IMR-90 (cell line): ENCODE results near the gene EPM2AIP1. TPM values are rescaled to one million over a fixed set of nuclear protein-coding genes. Genes with fewer than 3 reads are reported as not detected.

Source experiments
- ATAC-seq: fragments of 200-7000 bp; cut with Tn5 transposase; 2 replicates; pipeline ENCODE4 v1.9.1; 2020; ENCODE audit warnings: low read depth, mild to moderate bottlenecking, moderate library complexity
- BruUV-seq: library from RNA; stranded (reverse); fragments of 400-500 nt; replicated peaks from 2 replicates; lab custom pipeline; 2021; lab: Mats Ljungman, UMichigan
- CTCF ChIA-PET: fragments of 300-600 bp; formaldehyde crosslinking; extraction: SDS; loops from one replicate; lab custom pipeline; 2021; ENCODE audit warnings: antibody characterized with exemption; lab: Yijun Ruan, JAX
- POLR2A ChIA-PET: fragments of 300-600 bp; sonication (Branson Sonifier 250); formaldehyde crosslinking; loops from one replicate; lab custom pipeline; 2022; ENCODE audit warnings: antibody characterized with exemption; ENCODE audit not compliant: unreplicated experiment; lab: Charles Lee
- DNase-seq: peaks from one replicate; pipeline ENCODE4 v3.0.0; 2013
- H2AFZ ChIP-seq: replicated peaks from 2 replicates; pipeline ENCODE3; 2013; ENCODE audit warnings: low read length, mild to moderate bottlenecking; ENCODE audit not compliant: poor library complexity
- H2AK5ac ChIP-seq: 2 replicates; pipeline ENCODE4 v1.6.1; 2013; ENCODE audit warnings: low read depth, low read length, inconsistent platforms
- H2AK9ac ChIP-seq: replicated peaks from 2 replicates; pipeline ENCODE3; 2013; ENCODE audit warnings: mild to moderate bottlenecking, low read depth, low read length, moderate library complexity; ENCODE audit not compliant: poor library complexity
- H2BK120ac ChIP-seq: 2 replicates; pipeline ENCODE4 v1.6.1; 2013; ENCODE audit warnings: low read depth, low read length, inconsistent platforms
- H2BK15ac ChIP-seq: 3 replicates; pipeline ENCODE4 v1.6.1; 2013; ENCODE audit warnings: low read depth, low read length, inconsistent platforms
- H2BK20ac ChIP-seq: 2 replicates; pipeline ENCODE4 v1.6.1; 2013; ENCODE audit warnings: low read depth, mild to moderate bottlenecking, inconsistent platforms, low read length, moderate library complexity
- H2BK5ac ChIP-seq: 2 replicates; pipeline ENCODE4 v1.6.1; 2013; ENCODE audit warnings: mild to moderate bottlenecking, low read depth, low read length, inconsistent platforms; ENCODE audit not compliant: poor library complexity, severe bottlenecking
- H3K14ac ChIP-seq: replicated peaks from 2 replicates; pipeline ENCODE4 v1.6.1; 2013; ENCODE audit warnings: low read depth, low read length, inconsistent platforms
- H3K18ac ChIP-seq: 2 replicates; pipeline ENCODE4 v1.6.1; 2013; ENCODE audit warnings: low read depth, low read length, control low read depth
- H3K23ac ChIP-seq: 2 replicates; pipeline ENCODE4 v1.6.1; 2013; ENCODE audit warnings: low read depth, low read length, inconsistent platforms
- H3K27ac ChIP-seq: 2 replicates; pipeline ENCODE4 v1.5.1; 2013; ENCODE audit warnings: mild to moderate bottlenecking, control low read depth, low read length; ENCODE audit not compliant: insufficient read depth
- H3K27me3 ChIP-seq: 2 replicates; pipeline ENCODE4 v1.6.1; 2013; ENCODE audit warnings: low read length; ENCODE audit not compliant: control insufficient read depth, insufficient read depth
- H3K36me3 ChIP-seq: 2 replicates; pipeline ENCODE4 v1.6.1; 2013; ENCODE audit warnings: low read length, mixed read lengths; ENCODE audit not compliant: control insufficient read depth, insufficient read depth
- H3K4ac ChIP-seq: 2 replicates; pipeline ENCODE4 v1.6.1; 2013; ENCODE audit warnings: low read depth, low read length, inconsistent platforms
- H3K4me1 ChIP-seq: 2 replicates; pipeline ENCODE4 v1.6.1; 2013; ENCODE audit warnings: low read length, mixed read lengths; ENCODE audit not compliant: control insufficient read depth, insufficient read depth
- H3K4me2 ChIP-seq: 2 replicates; pipeline ENCODE4 v1.6.1; 2013; ENCODE audit warnings: low read depth, mild to moderate bottlenecking, control low read depth, low read length, moderate library complexity
- H3K4me3 ChIP-seq: 2 replicates; pipeline ENCODE4 v1.5.1; 2013; ENCODE audit warnings: low read depth, mild to moderate bottlenecking, control low read depth, low read length, moderate library complexity; ENCODE audit not compliant: insufficient read depth
- H3K56ac ChIP-seq: 2 replicates; pipeline ENCODE4 v1.6.1; 2013; ENCODE audit warnings: low read length, inconsistent platforms; ENCODE audit not compliant: insufficient read depth; ENCODE audit errors: extremely low read depth
- H3K79me1 ChIP-seq, 2 experiments: 2 replicates each; pipeline ENCODE4 v1.6.1; 2013; ENCODE audit warnings: low read length in 2 of 2, inconsistent platforms in 1 of 2, low read depth in 1 of 2
- H3K9ac ChIP-seq: 2 replicates; pipeline ENCODE4 v1.6.1; 2013; ENCODE audit warnings: low read depth, low read length, control low read depth
- H3K9me1 ChIP-seq: 2 replicates; pipeline ENCODE4 v1.6.1; 2013; ENCODE audit warnings: low read length, inconsistent platforms; ENCODE audit not compliant: insufficient read depth
- H3K9me3 ChIP-seq: 2 replicates; pipeline ENCODE4 v1.6.1; 2013; ENCODE audit warnings: low read length; ENCODE audit not compliant: control insufficient read depth, insufficient read depth
- H4K20me1 ChIP-seq: 2 replicates; pipeline ENCODE4 v1.6.1; 2013; ENCODE audit warnings: low read length, inconsistent platforms; ENCODE audit not compliant: insufficient read depth
- H4K5ac ChIP-seq: 2 replicates; pipeline ENCODE4 v1.6.1; 2013; ENCODE audit warnings: mild to moderate bottlenecking, low read depth, low read length, control low read depth
- H4K8ac ChIP-seq, 2 experiments: 2 replicates each; pipeline ENCODE4 v1.6.1; 2013; ENCODE audit warnings: low read depth in 2 of 2, low read length in 2 of 2, control low read depth in 1 of 2, inconsistent platforms in 1 of 2
- H4K91ac ChIP-seq: 2 replicates; pipeline ENCODE4 v1.6.1; 2013; ENCODE audit warnings: low read depth, low read length, inconsistent platforms; ENCODE audit not compliant: insufficient read depth
- BHLHE40 ChIP-seq: fragments of 150-350 bp; IDR thresholded peaks from 2 replicates; pipeline ENCODE4 v1.6.1; 2016; ENCODE audit warnings: mild to moderate bottlenecking, low read depth, low read length
- CHD1 ChIP-seq: IDR thresholded peaks from 2 replicates; pipeline ENCODE4 v1.6.1; 2012; ENCODE audit warnings: low read depth, low read length, improper control_type of control experiment
- CTCF ChIP-seq: conservative IDR thresholded peaks from 2 replicates; pipeline ENCODE4 v1.5.1; 2012; ENCODE audit warnings: mild to moderate bottlenecking, low read depth, low read length, improper control_type of control experiment
- FOS ChIP-seq: fragments of 150-350 bp; IDR thresholded peaks from 2 replicates; pipeline ENCODE4 v1.6.1; 2016; ENCODE audit warnings: low read depth, low read length
- MAFK ChIP-seq: IDR thresholded peaks from 2 replicates; pipeline ENCODE4 v1.6.1; 2012; ENCODE audit warnings: low read depth, low read length, improper control_type of control experiment
- MAZ ChIP-seq: IDR thresholded peaks from 2 replicates; pipeline ENCODE4 v1.6.1; 2012; ENCODE audit warnings: low read depth, mild to moderate bottlenecking, low read length, improper control_type of control experiment, moderate library complexity, borderline replicate concordance
- NFE2L2 ChIP-seq: fragments of 150-350 bp; IDR thresholded peaks from 2 replicates; pipeline ENCODE4 v1.6.1; 2016; ENCODE audit warnings: low read depth, mild to moderate bottlenecking, low read length
- RFX5 ChIP-seq: IDR thresholded peaks from 2 replicates; pipeline ENCODE4 v1.8.0; 2012; ENCODE audit warnings: low read depth, mild to moderate bottlenecking, low read length, moderate library complexity
- SMC3 ChIP-seq: fragments of 150-350 bp; IDR thresholded peaks from 2 replicates; pipeline ENCODE4 v1.6.1; 2016; ENCODE audit warnings: low read depth, mild to moderate bottlenecking, antibody characterized with exemption, low read length, moderate library complexity
- WGBS, 2 experiments: methylation state at CpG; one replicate each; pipeline versions ENCODE4 v1.1.5 to v1.1.7; 2013; ENCODE audit warnings: missing lambda C conversion rate in 2 of 2; ENCODE audit not compliant: insufficient read length in 1 of 2; ENCODE audit errors: extremely low coverage in 2 of 2; 5-methylcytosine and 5-hydroxymethylcytosine counted together
- dilution Hi-C: fragments of 300-500 bp; cut with HindIII; formaldehyde crosslinking; loops from one replicate; pipeline ENCODE4 v1.14.3; 2018; ENCODE audit warnings: low sequenced_read_pairs; ENCODE audit not compliant: unreplicated experiment
- in situ Hi-C: fragments of 300-500 bp; cut with MboI; formaldehyde crosslinking; loops from 3 replicates; pipeline ENCODE4 v1.14.3; 2019; ENCODE audit warnings: low sequenced_read_pairs, inconsistent platforms, mixed read lengths
- intact Hi-C: fragments of 100-400 bp; cut with micrococcal nuclease; formaldehyde crosslinking; loops from 2 replicates; pipeline ENCODE4 v1.10.0; 2022
- polyA plus RNA-seq, 3 experiments: library from polyadenylated mRNA; depleted of rRNA; stranded (reverse); fragments of >200 nt; gene quantifications; 2 replicates each; pipeline ENCODE4 v1.2.3, GENCODE V29; 2012; ENCODE audit warnings: low replicate concordance in 1 of 3
- total RNA-seq: library from RNA; depleted of rRNA; stranded (reverse); fragments of >200 nt; gene quantifications from 2 replicates; pipeline ENCODE4 v1.2.3, GENCODE V29; 2012
- TF ChIP-seq, protein P1 (sequence below): fragments of 150-350 bp; IDR thresholded peaks from 2 replicates; pipeline ENCODE4 v1.6.1; 2016; ENCODE audit warnings: low read depth, mild to moderate bottlenecking, low read length, moderate library complexity, borderline replicate concordance

EPM2AIP1 gene
- total and polyA plus RNA-seq, 2 of the 4 experiments (the other 2 are of a cell fraction), result 6.4 to 13.4 TPM

DNA sequence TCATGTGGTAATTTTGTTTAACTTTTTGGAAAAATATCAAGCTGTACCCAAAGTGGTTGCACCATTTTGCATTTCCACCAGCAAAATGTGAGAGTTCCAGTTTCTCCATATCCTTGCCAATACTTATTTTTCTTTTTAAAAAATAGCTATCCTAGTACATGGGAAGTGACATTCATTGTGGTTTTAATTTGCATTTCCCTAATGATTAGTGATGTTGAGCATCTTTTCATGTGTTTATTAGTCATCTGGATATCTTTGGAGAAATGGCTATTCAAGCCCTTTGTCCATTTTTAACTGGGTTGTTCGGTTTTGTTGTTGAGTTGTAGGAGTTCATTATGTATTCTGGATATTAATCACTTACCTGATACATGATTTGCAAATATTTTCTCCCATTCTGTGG, 28.6 kb downstream of the EPM2AIP1 start:
- TF ChIP-seq NFE2L2, result no peak
- no peak for TF ChIP-seq RFX5
- TF ChIP-seq, protein P1, sequence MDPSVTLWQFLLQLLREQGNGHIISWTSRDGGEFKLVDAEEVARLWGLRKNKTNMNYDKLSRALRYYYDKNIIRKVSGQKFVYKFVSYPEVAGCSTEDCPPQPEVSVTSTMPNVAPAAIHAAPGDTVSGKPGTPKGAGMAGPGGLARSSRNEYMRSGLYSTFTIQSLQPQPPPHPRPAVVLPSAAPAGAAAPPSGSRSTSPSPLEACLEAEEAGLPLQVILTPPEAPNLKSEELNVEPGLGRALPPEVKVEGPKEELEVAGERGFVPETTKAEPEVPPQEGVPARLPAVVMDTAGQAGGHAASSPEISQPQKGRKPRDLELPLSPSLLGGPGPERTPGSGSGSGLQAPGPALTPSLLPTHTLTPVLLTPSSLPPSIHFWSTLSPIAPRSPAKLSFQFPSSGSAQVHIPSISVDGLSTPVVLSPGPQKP, result no peak
- TF ChIP-seq FOS, result no peak
- TF ChIP-seq MAZ, result no peak
- TF ChIP-seq SMC3, result no peak
- TF ChIP-seq CTCF, result no peak
- TF ChIP-seq CHD1, result no peak
- TF ChIP-seq MAFK, result no peak
- TF ChIP-seq BHLHE40, result no peak
- no peak overlapping the region for H2BK5ac ChIP-seq
- ChIA-PET POLR2A (no interaction called here), CTCF (no interaction called here)
- no peak overlapping the region for H2BK15ac ChIP-seq
- no peak overlapping the region for H3K27ac ChIP-seq
- no peak overlapping the region for H3K18ac ChIP-seq
- no peak overlapping the region for H2AK9ac ChIP-seq
- H3K27me3 ChIP-seq, result no peaks in the 10 kb centered on the region
- no peak overlapping the region for H2BK120ac ChIP-seq
- ATAC-seq (no peak), DNase-seq (no peak)
- no peaks in the 10 kb centered on the region for H3K36me3 ChIP-seq
- H3K9me3 ChIP-seq, result no peaks in the 10 kb centered on the region
- no peak overlapping the region for H3K9ac ChIP-seq
- 0 out of 2 replicates have a peak, but pooled peaks cover 1% of the 10 kb centered on the region for H3K9me1 ChIP-seq
- no peak overlapping the region for H3K23ac ChIP-seq
- BruUV-seq, result no TSS peak
- no peak overlapping the region for H2AFZ ChIP-seq
- no peak overlapping the region for H4K8ac ChIP-seq
- H3K14ac ChIP-seq, result no peak overlapping the region
- no peak overlapping the region for H2BK20ac ChIP-seq
- H3K4me1 ChIP-seq, result no peaks in the 10 kb centered on the region; the same call in 1 of the 2 replicates
- in situ Hi-C loops, result no loop called here
- H3K79me1 ChIP-seq, result no peaks in the 10 kb centered on the region
- intact Hi-C loops, result no loop called here
- no peak overlapping the region for H3K4ac ChIP-seq
- no CpG with 5 or more reads among the region's 1 CpG for WGBS, 2 experiments
- no peak overlapping the region for H4K5ac ChIP-seq
- no peak overlapping the region for H3K4me3 ChIP-seq
- dilution Hi-C loops, result no loop called here
- H4K20me1 ChIP-seq, result no peaks in the 10 kb centered on the region
- no peak overlapping the region for H3K4me2 ChIP-seq
- no peak overlapping the region for H2AK5ac ChIP-seq
- no peak overlapping the region for H4K91ac ChIP-seq
- no peak overlapping the region for H3K56ac ChIP-seq
